Body of pancreas (tissue), 4 donors: ENCODE results near the gene SH3TC1.

ENCODE experiments used
- POLR2A ChIP-seq, 3 donors: fragments of 450-650 bp; IDR thresholded peaks; one replicate each; pipeline ENCODE4 v1.6.1; 2016; ENCODE audit warnings: antibody characterized with exemption in 3 of 3, mild to moderate bottlenecking in 2 of 3
- TF ChIP-seq, protein P1 (sequence below), 7 experiments: fragments of 450-650 bp in 4 of 7; fragments of 200-600 bp in 3 of 7; sonication (generic) in 3 of 7; IDR thresholded peaks; one replicate each; pipeline ENCODE4 v1.5.1; 2016 to 2019; ENCODE audit warnings: antibody characterized with exemption in 7 of 7

GRCh38 chr4:8216443-8217245, 17.6 kb downstream of the SH3TC1 start:
- TF ChIP-seq, protein P1, sequence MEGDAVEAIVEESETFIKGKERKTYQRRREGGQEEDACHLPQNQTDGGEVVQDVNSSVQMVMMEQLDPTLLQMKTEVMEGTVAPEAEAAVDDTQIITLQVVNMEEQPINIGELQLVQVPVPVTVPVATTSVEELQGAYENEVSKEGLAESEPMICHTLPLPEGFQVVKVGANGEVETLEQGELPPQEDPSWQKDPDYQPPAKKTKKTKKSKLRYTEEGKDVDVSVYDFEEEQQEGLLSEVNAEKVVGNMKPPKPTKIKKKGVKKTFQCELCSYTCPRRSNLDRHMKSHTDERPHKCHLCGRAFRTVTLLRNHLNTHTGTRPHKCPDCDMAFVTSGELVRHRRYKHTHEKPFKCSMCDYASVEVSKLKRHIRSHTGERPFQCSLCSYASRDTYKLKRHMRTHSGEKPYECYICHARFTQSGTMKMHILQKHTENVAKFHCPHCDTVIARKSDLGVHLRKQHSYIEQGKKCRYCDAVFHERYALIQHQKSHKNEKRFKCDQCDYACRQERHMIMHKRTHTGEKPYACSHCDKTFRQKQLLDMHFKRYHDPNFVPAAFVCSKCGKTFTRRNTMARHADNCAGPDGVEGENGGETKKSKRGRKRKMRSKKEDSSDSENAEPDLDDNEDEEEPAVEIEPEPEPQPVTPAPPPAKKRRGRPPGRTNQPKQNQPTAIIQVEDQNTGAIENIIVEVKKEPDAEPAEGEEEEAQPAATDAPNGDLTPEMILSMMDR (IDR thresholded peaks at IDR 0.05) = no peak
- TF ChIP-seq POLR2A (IDR thresholded peaks at IDR 0.05) = no peak
